ENCODE measurements around the gene CCDC7.
"Not testable (repeated sequence)": the region's sequence is repeated elsewhere in the genome, so short reads cannot be mapped to it uniquely, and the experiment has no call there.

Gene CCDC7

DNA sequence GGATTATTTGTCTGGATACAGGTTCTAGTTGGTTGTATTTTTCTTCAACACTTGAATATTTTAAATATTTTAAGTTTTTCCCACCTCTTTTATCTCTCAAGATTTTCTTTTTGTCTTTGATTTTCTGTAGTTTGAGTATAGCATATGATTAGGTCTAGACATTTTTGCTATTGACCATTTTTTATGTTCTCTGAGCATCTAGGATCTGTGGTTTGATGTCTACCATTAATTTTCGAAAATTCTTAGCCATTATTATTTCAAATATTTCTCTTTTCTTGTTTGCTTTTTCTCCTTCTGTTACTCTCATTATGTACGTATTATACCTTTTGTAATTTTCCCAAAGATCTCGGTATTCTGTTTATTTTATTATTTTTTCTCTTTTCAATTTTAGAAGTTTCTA lies 293.0 kb downstream of the CCDC7 start:
- DNase-seq, result no peak

DNA sequence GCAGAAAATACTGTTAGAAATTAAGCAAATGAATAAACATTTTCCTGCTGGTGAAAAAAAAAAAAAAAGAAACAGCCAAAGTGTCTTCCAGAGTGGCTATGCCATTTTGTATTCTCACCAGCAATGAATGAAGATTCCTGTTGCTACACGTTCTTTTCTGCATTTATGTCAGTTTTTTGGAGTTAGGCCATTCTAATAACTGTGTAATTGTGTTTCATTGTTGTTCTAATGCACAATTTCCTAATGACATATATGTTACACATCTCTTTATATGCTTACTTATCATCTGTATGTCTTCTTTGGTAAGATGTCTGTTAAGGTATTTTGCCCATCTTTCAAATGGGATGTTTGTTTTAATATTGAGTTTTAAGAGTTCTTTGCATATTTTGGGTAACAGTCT lies 298.4 kb downstream of the CCDC7 start:
- no peak for DNase-seq

DNA sequence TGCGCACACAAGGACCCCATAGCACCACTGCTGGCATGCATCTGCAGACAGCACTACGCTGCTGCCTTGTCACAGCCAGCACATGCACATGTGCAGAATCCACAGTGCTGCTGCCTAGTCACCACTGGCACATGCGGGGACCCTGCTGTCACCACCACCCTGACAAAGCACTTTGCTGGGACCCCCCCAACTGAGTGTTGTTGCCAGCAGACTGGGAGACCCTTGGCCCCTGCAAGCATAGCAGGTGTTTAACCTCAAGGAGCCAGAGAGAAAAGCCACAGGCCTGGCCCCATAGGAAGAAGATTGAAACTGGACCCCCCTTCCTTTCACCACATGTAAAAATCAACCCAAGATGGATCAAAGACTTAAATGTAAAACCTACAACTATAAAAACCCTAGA lies 300.9 kb downstream of the CCDC7 start:
- no peak for DNase-seq

DNA sequence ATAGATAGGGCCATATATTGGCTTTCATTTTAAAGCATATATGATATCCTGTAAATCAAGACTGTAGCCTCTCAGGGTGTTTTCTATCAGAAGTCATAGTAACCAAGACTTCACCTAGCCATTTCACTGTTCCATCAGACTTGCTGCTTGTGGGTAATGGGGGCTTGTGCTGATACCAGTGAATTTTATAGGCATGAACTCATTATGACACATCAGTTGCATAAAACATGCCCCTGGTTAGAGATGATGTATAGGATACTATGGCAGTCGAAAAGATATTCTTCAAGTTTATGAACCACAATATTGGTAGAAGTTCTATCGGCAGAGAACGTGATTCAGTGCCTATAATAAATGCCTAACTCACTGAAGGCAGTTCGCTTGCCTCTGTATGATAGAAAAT lies 305.6 kb downstream of the CCDC7 start:
- no peak for DNase-seq

DNA sequence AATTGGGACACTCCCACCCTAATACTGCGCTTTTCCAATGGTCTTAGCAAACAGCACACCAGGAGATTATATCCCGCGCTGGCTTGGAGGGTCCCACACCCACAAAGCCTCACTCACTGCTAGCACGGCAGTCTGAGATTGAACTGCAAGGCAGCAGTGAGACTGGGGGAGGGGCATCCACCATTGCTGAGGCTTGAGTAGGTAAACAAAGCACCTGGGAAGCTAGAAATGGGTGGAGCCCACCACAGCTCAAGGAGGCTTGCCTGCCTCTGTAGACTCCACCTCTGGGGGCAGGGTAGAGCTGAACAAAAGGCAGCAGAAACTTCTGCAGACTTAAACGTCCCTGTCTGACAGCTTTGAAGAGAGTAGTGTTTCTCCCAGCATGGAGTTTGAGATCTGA lies 309.0 kb downstream of the CCDC7 start:
- not testable (repeated sequence) for DNase-seq

DNA sequence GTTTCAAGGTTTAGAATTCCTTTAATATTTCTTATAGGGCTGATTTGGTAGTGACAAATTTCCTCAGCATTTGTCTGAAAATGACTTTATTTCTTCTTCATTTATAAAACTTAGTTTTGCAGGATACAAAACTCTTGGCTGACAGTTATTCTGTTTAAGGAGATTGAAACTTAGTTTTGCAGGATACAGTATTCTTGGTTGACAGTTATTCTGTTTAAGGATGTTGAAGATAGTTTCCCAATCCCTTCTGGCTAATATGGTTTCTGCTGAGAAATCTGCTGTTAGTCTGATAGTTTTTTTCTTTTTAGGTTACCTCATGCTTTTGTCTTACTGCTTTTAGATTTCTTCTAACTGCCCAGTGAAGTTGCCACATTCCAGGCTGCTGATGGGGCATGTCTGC lies 325.3 kb downstream of the CCDC7 start:
- DNase-seq, result no peak

DNA sequence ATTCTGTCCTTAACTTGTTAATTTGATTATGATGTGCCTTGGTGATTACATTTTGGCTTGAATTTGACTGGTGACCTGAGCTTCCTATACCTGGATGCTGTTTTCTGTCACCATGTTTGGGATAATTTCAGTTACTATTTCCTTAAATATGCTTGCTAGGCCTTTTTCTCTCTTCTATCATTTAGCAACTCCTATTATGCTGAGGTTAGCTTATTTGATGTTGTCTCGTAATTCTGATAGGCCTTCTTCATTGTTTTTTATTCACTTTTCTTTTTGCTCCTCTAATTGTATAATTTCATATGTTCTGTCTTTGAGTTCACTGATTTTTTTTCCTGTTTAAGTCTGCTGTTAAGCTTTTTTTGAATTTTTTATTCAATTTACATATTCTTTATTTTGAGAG lies 327.2 kb downstream of the CCDC7 start:
- no peak for DNase-seq

DNA sequence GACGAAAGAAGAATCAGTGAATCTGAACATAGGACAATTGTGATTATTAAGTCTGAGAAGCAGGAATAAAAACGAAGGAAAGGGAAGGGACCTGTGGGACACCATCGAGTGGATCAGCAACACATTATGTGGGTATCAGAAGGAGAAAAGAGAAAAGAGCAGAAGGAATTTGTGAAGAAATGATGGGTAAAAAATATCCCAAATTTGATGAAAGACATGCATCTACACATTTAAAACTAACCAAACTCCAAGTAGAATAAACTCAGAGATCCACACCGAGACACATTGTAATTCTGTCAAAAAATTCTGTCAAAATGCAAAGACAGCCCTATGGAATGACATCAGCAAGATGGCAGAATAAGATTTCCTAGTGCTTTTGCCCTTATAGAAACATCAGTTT lies 341.0 kb downstream of the CCDC7 start:
- DNase-seq, result no peak

DNA sequence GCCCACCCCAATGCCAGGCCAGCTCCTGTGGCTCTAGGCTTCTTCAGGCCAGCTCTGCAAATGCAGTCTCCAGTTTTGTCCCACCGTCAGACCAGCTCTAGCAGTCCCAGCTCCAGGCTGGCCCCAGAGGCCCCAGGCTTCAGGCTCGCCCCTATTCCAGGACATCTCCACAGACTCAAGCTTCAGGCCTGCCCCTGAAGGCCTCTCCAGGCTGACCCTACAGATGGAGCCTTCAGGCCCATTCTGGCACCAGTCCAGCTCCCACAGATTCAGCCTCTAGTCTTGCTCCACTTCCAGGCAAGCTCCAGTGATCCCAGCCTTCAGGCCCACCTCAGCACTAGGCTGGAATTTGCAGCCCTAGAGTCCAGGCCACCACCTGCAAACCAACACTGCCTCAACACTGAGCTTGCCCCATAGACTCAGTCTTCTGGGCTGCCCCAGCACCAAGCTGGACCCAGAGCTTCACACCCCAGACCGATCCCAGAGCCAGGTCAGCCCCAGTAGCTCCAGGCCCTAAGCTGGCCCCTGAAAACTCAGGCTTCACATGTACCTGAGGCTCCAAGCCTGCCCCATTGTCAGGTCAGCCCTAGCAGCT lies 341.8 kb downstream of the CCDC7 start:
- DNase-seq, result no peak

DNA sequence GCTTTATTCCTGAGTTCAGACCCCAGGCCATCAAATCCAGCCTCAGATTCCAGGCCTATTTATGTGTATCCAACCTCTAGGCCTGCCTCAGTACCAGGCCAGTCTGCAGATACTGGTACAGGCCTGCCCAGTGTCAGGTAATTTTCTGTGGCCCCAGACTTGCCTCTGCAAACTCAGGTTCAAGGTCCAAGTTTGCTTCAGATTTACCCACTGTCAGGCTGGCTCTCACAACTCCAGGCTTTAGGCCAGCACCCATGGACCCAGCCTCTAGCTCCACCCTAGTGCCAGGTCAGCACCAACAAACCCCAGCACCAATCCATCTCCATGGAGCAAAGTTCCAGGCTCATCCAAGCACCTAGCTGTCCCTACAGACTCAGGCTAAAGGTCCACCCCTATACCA lies 342.4 kb downstream of the CCDC7 start:
- no peak for DNase-seq

DNA sequence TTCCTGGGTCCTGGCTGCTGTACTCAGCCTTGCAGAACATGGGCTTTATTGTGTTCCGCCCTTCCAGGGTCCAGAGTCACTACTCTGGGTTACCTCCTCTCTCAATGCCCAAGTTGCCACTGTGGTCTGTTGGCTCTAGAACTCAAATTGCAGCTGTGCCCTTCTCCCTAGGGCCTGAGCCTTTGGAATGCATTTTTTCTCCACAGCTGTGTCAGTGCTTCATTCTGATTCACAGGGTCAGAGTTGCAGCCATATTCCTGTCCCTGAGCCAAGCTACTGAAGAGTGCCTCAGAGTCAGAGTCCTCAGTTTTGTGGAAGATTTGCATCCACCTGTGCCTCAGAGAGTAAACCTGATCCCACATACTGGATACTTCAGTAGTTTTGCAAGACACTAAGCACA lies 344.5 kb downstream of the CCDC7 start:
- DNase-seq, result no peak

DNA sequence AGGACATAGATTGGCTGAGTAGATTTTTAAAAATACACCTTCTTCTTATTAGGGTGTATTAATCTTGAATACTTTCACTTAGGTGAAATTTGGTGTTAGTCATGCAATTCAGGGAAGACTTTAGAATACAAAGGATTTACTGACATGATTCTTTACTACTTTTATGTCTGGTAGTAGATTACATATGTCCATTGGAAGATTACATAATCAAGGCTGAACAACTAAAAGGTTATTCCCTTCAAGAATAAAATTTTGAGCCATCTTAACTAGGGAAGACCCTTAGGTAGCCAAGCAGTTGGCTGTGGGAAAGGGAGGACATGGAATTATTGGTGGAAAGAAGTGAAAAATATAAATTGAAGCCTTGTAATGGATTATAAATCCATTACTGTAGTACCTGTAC lies 347.1 kb downstream of the CCDC7 start:
- no peak for DNase-seq

DNA sequence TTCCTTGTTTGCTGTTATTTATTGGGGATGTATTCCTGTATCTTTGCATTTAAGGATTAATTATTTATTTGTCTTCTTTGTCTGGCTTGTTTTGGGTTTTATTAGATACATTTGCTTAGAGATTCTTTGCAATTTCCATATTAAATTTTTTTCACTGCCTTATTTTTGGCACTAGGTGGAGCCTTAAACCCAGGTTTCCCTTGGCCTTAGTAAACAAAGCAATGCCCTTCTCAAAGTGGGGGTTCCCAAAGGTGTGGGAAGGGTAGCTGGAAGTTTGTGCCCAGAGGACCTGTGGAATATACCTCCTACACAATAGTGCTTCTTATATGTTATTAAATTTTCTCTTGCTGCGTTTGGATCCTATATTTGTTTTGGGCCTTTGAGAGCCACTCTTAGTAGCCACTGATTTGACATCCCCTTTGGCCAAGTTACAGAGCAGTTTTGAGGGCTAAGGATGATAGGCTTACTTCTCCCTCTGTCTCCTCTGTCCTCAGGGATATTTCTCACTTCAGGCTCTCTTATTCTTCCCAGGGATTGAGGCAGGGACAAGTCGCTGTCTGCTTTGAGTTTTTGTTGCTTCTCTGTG lies 349.8 kb downstream of the CCDC7 start:
- DNase-seq, result no peak

DNA sequence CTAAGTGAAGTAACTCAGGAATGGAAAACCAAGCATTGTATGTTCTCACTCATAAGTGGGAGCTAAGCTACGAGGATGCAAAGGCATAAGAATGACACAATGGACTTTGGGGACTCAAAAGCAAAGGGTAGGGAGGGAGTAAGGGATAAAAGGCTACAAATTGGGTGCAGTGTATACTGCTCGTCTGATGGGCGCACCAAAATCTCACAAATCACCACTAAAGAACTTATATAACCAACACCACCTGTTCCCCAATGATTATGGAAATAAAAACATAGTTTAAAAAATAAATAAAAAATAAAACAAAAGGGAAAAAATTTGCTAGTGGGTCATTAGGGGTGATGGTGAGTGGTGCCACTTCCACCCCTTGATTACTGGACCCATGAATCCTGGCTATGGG lies 351.5 kb downstream of the CCDC7 start:
- not testable (repeated sequence) for DNase-seq

DNA sequence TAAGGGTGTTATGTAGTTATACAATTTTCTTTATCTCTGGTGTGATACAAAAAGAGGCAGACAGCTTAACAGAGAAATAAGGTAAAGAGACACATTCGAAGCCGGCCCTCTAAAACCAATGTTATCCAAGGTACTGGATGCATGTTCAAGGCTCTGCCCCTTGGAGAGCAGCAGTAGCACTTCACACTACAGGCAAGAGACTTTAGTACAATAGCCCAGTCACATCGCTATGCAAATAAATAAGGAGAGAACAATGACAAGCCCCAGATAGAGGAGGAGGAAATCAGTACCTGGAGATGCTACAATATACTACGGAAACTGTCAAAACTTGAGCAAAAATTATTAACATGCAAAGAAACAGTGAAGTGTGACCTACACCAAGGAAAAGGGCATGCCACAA lies 401.0 kb downstream of the CCDC7 start:
- no peak for DNase-seq

DNA sequence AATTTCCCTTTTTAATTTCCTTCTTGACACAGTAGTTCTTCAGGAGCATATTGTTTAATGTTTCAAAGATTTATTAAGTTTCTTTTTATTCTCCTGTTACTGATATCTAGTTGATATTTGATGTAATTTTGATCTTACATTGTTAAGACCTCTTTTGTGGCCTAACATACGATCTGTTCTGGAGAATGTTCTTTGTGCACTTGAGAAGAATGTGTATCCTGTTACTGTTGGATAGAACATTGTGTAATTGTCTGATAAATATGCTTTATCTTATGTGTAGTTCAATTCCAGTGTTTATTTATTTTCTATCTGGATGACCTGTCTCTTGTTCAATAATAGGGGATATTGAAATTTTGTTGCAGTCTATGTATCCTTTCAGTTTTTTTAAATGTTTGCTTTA lies 405.4 kb downstream of the CCDC7 start:
- DNase-seq, result no peak

DNA sequence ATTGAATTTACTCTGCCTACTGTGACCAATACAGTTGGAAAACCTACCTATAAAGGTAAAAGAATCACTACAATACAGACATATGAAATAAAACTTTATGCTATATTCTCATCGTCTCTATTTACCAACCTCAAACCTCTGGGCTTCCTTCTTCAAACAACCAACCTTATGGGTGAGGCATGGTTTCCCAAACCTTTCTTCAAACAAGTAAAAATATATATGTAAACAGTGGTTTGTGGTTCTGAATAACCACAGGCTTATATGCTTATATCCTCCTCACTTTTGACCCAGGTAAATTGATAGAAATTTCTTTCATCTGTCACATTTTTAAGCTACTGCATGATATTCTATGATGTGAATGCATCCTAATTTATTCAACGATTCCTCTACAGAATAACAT lies 408.5 kb downstream of the CCDC7 start:
- no peak for DNase-seq

DNA sequence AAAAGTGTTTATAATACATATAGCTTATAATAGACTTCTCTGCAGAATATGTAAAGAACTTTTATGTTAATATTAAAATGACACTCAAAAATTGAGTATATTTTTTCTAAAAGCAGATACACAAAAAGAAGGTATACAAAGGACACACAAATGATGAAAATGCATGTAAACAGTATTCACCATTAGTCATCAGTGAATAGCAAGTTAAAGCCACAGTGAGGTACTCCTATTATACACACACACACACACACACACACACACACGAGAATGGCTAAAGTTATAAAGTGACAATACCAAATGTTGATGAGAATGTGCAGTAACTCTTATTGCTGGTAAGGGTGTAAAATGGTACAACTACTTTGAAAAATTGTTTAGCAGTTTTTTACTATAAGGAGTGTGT lies 419.2 kb downstream of the CCDC7 start:
- DNase-seq, result no peak

DNA sequence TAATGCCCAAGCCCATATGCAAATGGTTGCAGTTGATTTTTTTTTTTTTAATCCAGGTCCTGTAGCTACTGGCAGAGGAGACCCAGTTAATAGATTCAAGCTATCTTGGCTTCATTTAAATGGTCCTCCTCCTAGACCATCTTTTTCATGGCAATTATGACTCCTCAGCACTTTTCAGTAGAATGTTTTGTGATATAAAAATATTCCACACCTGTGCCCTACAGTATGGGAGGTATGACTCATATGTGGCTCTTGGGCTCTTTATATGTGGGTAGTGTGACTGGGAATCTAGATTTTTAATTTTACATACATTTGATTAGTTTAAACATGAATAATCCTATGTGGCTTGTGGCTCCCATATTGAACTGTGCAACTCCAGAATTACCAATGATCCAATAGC lies 432.0 kb downstream of the CCDC7 start:
- no peak for DNase-seq

DNA sequence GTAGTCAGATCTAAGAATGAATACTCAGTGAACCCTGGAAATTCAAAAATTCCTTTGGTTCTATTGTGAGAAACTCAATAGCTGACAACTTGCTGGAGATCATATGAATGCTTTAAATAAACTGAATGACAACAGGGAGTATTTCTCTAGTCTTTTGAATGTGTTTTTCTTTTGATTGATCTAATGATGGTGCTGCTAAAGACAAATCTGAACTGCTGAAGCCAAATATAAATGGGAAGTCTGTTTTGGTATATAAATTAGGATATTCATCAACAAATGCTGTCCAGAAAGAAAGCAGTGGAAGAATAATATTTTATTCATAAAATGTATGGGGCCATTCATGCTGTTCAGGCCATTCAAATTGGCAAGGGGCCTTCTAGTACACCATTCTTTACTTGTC lies 432.7 kb downstream of the CCDC7 start:
- no peak for DNase-seq

DNA sequence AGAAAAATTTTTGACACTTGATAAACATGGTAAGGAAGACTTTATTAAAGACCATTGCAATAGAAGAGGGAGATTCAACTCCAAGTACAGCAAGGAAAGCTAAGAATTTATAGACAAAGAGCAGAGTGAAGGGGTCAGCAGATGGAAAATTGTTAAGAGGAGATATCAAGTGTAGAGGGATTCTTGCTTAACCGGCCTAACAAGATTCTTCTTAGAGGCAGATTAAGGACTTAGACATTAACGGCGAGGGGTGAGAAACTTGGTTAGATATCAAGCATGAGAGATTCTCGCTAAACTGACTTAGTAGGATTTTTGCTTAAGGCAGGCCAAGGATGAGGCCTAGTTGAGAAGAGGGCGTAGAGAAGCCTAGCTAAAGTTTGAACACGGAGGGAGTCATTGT lies 436.1 kb downstream of the CCDC7 start:
- DNase-seq, result no peak

DNA sequence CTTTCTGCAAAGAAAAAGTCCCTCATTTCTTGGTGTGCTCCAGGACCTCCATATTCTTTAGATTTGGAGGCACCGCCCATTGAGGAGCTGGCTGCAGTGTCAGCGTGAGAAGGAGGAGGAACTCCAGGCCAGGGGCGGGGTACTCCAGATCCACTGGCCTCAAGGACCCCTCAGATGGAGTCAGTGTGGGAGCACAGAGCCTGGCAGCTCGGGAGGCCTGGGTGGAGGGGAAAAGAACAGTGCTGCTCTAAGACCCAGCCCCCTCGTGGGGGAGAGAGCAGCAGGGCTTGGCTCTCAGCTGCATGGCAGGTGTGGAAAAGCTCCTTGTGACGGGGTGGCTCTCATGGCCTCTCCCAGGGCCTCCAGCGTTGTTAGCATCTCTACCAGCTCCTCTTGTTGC lies 441.5 kb downstream of the CCDC7 start:
- DNase-seq, result no peak

DNA sequence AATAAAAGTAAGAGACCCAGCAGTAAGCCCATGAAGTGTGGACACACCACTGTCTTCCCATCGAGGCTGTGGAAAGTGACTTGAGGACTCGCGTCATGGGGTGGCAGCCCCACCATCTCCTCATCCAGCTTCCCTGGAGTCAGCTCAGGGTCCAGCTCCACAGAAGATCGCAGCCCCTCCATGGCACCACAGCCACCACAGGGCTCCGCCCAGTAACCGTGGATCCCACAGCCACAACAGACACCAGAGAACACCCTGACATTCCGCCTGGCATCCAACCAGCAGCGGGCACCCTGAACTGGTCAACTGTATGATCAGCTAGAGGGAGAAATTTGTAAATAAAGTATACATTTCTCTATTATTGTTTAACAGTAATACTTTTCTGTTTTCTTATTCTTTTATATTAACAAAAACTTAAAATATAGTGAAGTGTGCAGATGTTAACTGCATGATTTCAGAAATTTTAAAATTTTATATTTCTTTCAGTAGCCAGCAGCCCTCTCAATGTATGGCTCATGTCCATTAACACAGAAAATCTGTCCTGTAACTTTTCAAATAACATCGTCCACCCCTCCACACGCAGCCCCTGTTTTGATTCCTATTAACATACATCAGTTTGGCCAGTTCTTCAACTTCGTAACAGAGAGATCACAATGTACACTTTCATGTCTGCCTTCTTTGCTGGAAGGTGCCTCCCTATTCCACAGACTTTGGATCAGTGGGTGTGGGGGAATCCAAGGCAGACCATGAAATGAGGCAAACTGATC lies 442.4 kb downstream of the CCDC7 start:
- no peak for DNase-seq

DNA sequence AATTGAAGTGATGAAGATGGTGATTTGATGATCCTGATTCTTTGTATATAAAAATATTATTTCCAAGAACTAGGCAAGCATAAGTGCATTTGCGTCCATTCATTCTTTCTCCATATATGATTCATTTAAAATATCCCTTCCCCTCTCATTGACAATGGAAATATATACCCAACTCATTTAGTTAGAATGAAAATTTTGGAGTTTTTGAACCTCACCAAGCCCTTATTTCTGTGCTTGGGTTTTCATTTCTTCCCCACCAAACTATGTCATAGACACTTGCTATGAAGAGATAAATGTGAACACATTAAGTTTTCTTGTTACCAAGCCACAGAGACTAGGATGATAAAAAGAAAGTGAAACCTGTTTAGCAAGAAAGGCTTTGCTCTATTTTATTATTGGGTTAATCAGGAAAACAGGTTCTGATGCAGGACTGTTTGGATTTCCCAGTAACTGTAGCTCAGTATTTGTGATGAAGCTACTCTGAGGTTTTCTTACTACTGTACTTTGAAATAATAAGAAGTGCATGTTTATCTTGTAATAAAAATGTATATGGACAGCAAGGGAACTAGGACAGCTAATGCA lies 443.8 kb downstream of the CCDC7 start:
- no peak for DNase-seq
